WTC11 (cell line): ENCODE data around the gene ISM2. TPM values are rescaled to one million over a fixed set of nuclear protein-coding genes. Genes with fewer than 3 reads are reported as not detected.

Source experiments
- ATAC-seq: fragments of 200-7000 bp; cut with Tn5 transposase; 2 replicates; pipeline ENCODE4 v1.10.0; 2021; ENCODE audit warnings: mild to moderate bottlenecking, moderate library complexity
- CTCF ChIA-PET: fragments of 300-600 bp; sonication (Branson Sonifier 250); formaldehyde crosslinking; loops from one replicate; lab custom pipeline; 2021; ENCODE audit warnings: antibody characterized with exemption; lab: Charles Lee
- POLR2A ChIA-PET: fragments of 350-600 bp; sonication (Branson Sonifier 250); formaldehyde crosslinking; loops from one replicate; lab custom pipeline; 2021; ENCODE audit warnings: antibody characterized with exemption; lab: Charles Lee
- DNase-seq: peaks from one replicate; pipeline ENCODE4 v3.0.0; 2021; ENCODE audit warnings: low spot score
- H3K27ac Mint-ChIP-seq: 2 replicates; pipeline ENCODE4 v1.8.0; 2021; ENCODE audit warnings: mixed read lengths
- H3K27me3 Mint-ChIP-seq: 2 replicates; pipeline ENCODE4 v1.8.0; 2021; ENCODE audit warnings: low read depth, mild to moderate bottlenecking, moderate library complexity, mixed read lengths
- H3K36me3 Mint-ChIP-seq: 2 replicates; pipeline ENCODE4 v1.8.0; 2021; ENCODE audit warnings: mixed read lengths
- H3K4me1 Mint-ChIP-seq: 2 replicates; pipeline ENCODE4 v1.8.0; 2022; ENCODE audit warnings: mixed read lengths
- H3K4me3 Mint-ChIP-seq: 2 replicates; pipeline ENCODE4 v1.8.0; 2021; ENCODE audit warnings: mild to moderate bottlenecking, moderate library complexity, mixed read lengths
- H3K9me3 Mint-ChIP-seq: 2 replicates; pipeline ENCODE4 v1.8.0; 2021; ENCODE audit warnings: mixed read lengths
- CDX4 ChIP-seq: fragments of 250-450 bp; sonication (Bioruptor Pico); IDR thresholded peaks from 2 replicates; pipeline ENCODE4 v1.9.0; 2021; ENCODE audit warnings: moderate library complexity, mild to moderate bottlenecking, inconsistent platforms, borderline replicate concordance
- CREB1 ChIP-seq: sonication (generic); formaldehyde crosslinking; IDR thresholded peaks from 2 replicates; pipeline ENCODE4 v1.8.0; 2023; ENCODE audit warnings: mild to moderate bottlenecking, missing genetic modification reagents
- ESRRA ChIP-seq: sonication (generic); formaldehyde crosslinking; IDR thresholded peaks from 2 replicates; pipeline ENCODE4 v1.8.1; 2022; ENCODE audit warnings: mild to moderate bottlenecking, missing genetic modification reagents, borderline replicate concordance
- GABPB1 ChIP-seq: sonication (generic); formaldehyde crosslinking; IDR thresholded peaks from 2 replicates; pipeline ENCODE4 v1.8.1; 2023; ENCODE audit warnings: mild to moderate bottlenecking, missing genetic modification reagents
- GRHL2 ChIP-seq: fragments of 250-450 bp; sonication (Bioruptor Pico); IDR thresholded peaks from 2 replicates; pipeline ENCODE4 v1.8.0; 2022; ENCODE audit warnings: mild to moderate bottlenecking, moderate library complexity; ENCODE audit not compliant: insufficient replicate concordance, severe bottlenecking
- HMGXB4 ChIP-seq: sonication (generic); formaldehyde crosslinking; IDR thresholded peaks from 2 replicates; pipeline ENCODE4 v1.8.1; 2023; ENCODE audit warnings: mild to moderate bottlenecking, moderate library complexity, missing genetic modification reagents
- MAX ChIP-seq: sonication (generic); formaldehyde crosslinking; IDR thresholded peaks from 2 replicates; pipeline ENCODE4 v1.8.0; 2022; ENCODE audit warnings: mild to moderate bottlenecking, missing genetic modification reagents
- NFATC4 ChIP-seq: fragments of 250-450 bp; sonication (Bioruptor Pico); IDR thresholded peaks from 2 replicates; pipeline ENCODE4 v1.9.0; 2021; ENCODE audit warnings: mild to moderate bottlenecking
- NR2C2 ChIP-seq: sonication (generic); formaldehyde crosslinking; IDR thresholded peaks from 2 replicates; pipeline ENCODE4 v1.8.0; 2022; ENCODE audit warnings: mild to moderate bottlenecking, missing genetic modification reagents
- PRDM15 ChIP-seq: sonication (generic); formaldehyde crosslinking; IDR thresholded peaks from 2 replicates; pipeline ENCODE4 v1.8.0; 2022; ENCODE audit warnings: missing genetic modification reagents
- PRRX2 ChIP-seq: fragments of 250-450 bp; sonication (Bioruptor Pico); IDR thresholded peaks from 2 replicates; pipeline ENCODE4 v1.8.0; 2021; ENCODE audit warnings: mild to moderate bottlenecking
- SOX15 ChIP-seq: fragments of 250-450 bp; sonication (Bioruptor Pico); IDR thresholded peaks from 2 replicates; pipeline ENCODE4 v1.9.0; 2021; ENCODE audit warnings: mild to moderate bottlenecking
- TEAD4 ChIP-seq: sonication (generic); formaldehyde crosslinking; IDR thresholded peaks from 2 replicates; pipeline ENCODE4 v1.8.0; 2022; ENCODE audit warnings: mild to moderate bottlenecking, missing genetic modification reagents
- total RNA-seq: library from RNA; stranded (reverse); gene quantifications from 3 replicates; pipeline ENCODE4 v1.2.3, GENCODE V29; 2021
- TF ChIP-seq, protein P1 (sequence below): sonication (generic); formaldehyde crosslinking; IDR thresholded peaks from 2 replicates; pipeline ENCODE4 v1.8.1; 2023; ENCODE audit warnings: mild to moderate bottlenecking, missing genetic modification reagents, moderate library complexity
- TF ChIP-seq, protein P2 (sequence below): sonication (generic); formaldehyde crosslinking; conservative IDR thresholded peaks from 2 replicates; pipeline ENCODE4 v1.8.1; 2022; ENCODE audit warnings: mild to moderate bottlenecking, missing genetic modification reagents
- TF ChIP-seq, protein P3 (sequence below): sonication (generic); formaldehyde crosslinking; IDR thresholded peaks from 2 replicates; pipeline ENCODE4 v1.8.1; 2022; ENCODE audit warnings: missing genetic modification reagents, borderline replicate concordance

Gene ISM2
- total RNA-seq, 1 experiment from 2014 or later: 1.4 TPM

DNA sequence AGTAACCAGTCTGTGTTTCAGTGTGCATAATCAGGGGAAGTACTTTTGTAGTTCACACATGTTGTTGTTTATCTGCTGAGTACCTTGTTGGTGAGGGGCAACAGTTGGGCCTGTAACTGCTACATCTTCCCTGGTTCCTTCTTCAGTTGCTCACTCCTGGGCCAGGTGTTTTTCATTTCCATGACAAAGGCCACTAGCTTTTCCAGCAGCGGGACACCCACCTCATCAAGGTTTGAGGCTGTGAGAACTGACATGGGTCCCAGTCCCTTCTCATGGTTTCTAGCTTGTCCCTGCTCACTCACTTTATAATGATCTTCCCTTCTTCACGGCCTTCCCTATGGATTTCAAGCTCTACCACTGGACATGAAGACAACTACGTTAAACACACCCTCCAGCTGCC lies 73.8 kb downstream of the ISM2 start:
- Mint-ChIP-seq H3K27me3 (no peaks in the 10 kb centered on the region), H3K4me1 (peaks cover 13% of the 10 kb centered on the region), H3K4me3 (peak overlapping the region; percentile 2; the same call in 1 of the 2 replicates), H3K27ac (peak overlapping the region; percentile 71), H3K9me3 (peaks cover 5% of the 10 kb centered on the region), H3K36me3 (peaks cover 64% of the 10 kb centered on the region)
- TF ChIP-seq GABPB1 (CRISPR knock-in tag): no peak
- no peak for TF ChIP-seq PRDM15
- no peak for TF ChIP-seq HMGXB4
- TF ChIP-seq CDX4 (CRISPR knock-in tag): no peak
- TF ChIP-seq GRHL2 (CRISPR knock-in tag): no peak
- no peak for TF ChIP-seq NR2C2 (CRISPR knock-in tag)
- TF ChIP-seq ESRRA (CRISPR knock-in tag): no peak
- no peak for TF ChIP-seq TEAD4 (CRISPR knock-in tag)
- TF ChIP-seq, protein P1, sequence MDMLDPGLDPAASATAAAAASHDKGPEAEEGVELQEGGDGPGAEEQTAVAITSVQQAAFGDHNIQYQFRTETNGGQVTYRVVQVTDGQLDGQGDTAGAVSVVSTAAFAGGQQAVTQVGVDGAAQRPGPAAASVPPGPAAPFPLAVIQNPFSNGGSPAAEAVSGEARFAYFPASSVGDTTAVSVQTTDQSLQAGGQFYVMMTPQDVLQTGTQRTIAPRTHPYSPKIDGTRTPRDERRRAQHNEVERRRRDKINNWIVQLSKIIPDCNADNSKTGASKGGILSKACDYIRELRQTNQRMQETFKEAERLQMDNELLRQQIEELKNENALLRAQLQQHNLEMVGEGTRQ (CRISPR knock-in tag): no peak
- no peak for TF ChIP-seq MAX (CRISPR knock-in tag)
- no peak for TF ChIP-seq CREB1
- no peak for TF ChIP-seq NFATC4 (CRISPR knock-in tag)
- TF ChIP-seq SOX15 (CRISPR knock-in tag): no peak
- TF ChIP-seq, protein P2, sequence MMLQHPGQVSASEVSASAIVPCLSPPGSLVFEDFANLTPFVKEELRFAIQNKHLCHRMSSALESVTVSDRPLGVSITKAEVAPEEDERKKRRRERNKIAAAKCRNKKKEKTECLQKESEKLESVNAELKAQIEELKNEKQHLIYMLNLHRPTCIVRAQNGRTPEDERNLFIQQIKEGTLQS (CRISPR knock-in tag): no peak
- TF ChIP-seq, protein P3, sequence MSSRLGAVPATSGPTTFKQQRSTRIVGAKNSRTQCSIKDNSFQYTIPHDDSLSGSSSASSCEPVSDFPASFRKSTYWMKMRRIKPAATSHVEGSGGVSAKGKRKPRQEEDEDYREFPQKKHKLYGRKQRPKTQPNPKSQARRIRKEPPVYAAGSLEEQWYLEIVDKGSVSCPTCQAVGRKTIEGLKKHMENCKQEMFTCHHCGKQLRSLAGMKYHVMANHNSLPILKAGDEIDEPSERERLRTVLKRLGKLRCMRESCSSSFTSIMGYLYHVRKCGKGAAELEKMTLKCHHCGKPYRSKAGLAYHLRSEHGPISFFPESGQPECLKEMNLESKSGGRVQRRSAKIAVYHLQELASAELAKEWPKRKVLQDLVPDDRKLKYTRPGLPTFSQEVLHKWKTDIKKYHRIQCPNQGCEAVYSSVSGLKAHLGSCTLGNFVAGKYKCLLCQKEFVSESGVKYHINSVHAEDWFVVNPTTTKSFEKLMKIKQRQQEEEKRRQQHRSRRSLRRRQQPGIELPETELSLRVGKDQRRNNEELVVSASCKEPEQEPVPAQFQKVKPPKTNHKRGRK: no peak
- no peak for TF ChIP-seq PRRX2 (CRISPR knock-in tag)
- DNase-seq: peak; percentile 26
- ChIA-PET CTCF (interaction anchor here (0.6 to 1.4 kb wide), 4 partner anchors 10 to 464 kb away, joined by 3 to 6 read pairs (median 4); partner anchors contain the start of genes GSTZ1 and POMT2), POLR2A (interaction anchor here (0.6 kb wide), 1 partner anchor 13 kb away, joined by 9 read pairs; no protein-coding TSS in a partner anchor)
- peak; percentile 90 for ATAC-seq

Other genes starting within 250 kb of the ISM2 start
- 0.14 to 0.46 TPM (median 0.33 TPM) in 3 replicates for gene NGB, start 227.6 kb downstream of the ISM2 start, total RNA-seq
- 31.3 to 38.7 TPM (median 35.2 TPM) in 3 replicates for gene POMT2, start 177.9 kb downstream of the ISM2 start, total RNA-seq
- 35.6 to 40.2 TPM (median 38.2 TPM) in 3 replicates for gene GSTZ1, start 177.8 kb downstream of the ISM2 start, total RNA-seq
- 12.8 to 14.2 TPM (median 13.4 TPM) in 3 replicates for gene TMED8, start 121.7 kb downstream of the ISM2 start, total RNA-seq
- gene SAMD15, start 121.4 kb downstream of the ISM2 start, total RNA-seq: 0.27 to 0.42 TPM (median 0.30 TPM) in 3 replicates
- gene NOXRED1, start 75.3 kb downstream of the ISM2 start, total RNA-seq: 0.11 to 0.44 TPM (median 0.20 TPM) in 3 replicates
- 17.0 to 18.5 TPM (median 17.9 TPM) in 3 replicates for gene VIPAS39, start 41.2 kb downstream of the ISM2 start, total RNA-seq
- 137 to 186 TPM (median 160 TPM) in 3 replicates for gene AHSA1, start 40.7 kb downstream of the ISM2 start, total RNA-seq
- gene SPTLC2, start 117.8 kb upstream of the ISM2 start, total RNA-seq: 38.2 to 40.1 TPM (median 39.6 TPM) in 3 replicates
- gene ALKBH1, start 209.2 kb upstream of the ISM2 start, total RNA-seq: 14.5 to 18.8 TPM (median 17.8 TPM) in 3 replicates
- gene SLIRP, start 209.3 kb upstream of the ISM2 start, total RNA-seq: 317 to 377 TPM (median 325 TPM) in 3 replicates